22Rv1 (cell line): Measurements from ENCODE around the gene ATG101.
A peak's percentile ranks its signal among the peaks of the same experiment; 100 is the strongest.

Experiments used
- CTCF ChIP-seq: fragments of 450-650 bp; IDR thresholded peaks from 2 replicates; pipeline ENCODE4 v1.5.1; 2017; ENCODE audit warnings: mild to moderate bottlenecking
- ZFX ChIP-seq: fragments of 450-650 bp; IDR thresholded peaks from 2 replicates; pipeline ENCODE4 v1.6.1; 2017; ENCODE audit warnings: antibody characterized with exemption, borderline replicate concordance

GRCh38 chr12:52121824-52122539 is 52.2 kb downstream of the ATG101 start:
- TF ChIP-seq CTCF (peak; percentile 98), ZFX (no peak)
